Vagina (tissue), 2 donors: Measurements from ENCODE around the gene FKBP10.

Source experiments
- POLR2A ChIP-seq, 2 donors: fragments of 450-650 bp; IDR thresholded peaks; one replicate each; pipeline ENCODE4 v1.6.1; 2017; ENCODE audit warnings: antibody characterized with exemption in 2 of 2, mild to moderate bottlenecking in 2 of 2, moderate library complexity in 2 of 2
- POLR2AphosphoS5 ChIP-seq, 2 donors: sonication (generic); formaldehyde crosslinking; IDR thresholded peaks; one replicate each; pipeline ENCODE4 v1.9.0; 2017; ENCODE audit warnings: antibody characterized with exemption in 2 of 2, mild to moderate bottlenecking in 2 of 2, low read depth in 1 of 2; ENCODE audit not compliant: insufficient read depth in 1 of 2
- TF ChIP-seq, protein P1 (sequence below), 3 experiments: fragments of 450-650 bp in 2 of 3; fragments of 200-600 bp in 1 of 3; sonication (generic) in 1 of 3; IDR thresholded peaks; one replicate each; pipeline ENCODE4 v1.5.1; 2017 to 2019; ENCODE audit warnings: antibody characterized with exemption in 3 of 3, mild to moderate bottlenecking in 2 of 3, moderate library complexity in 2 of 3

GRCh38 chr17:41763327-41763726 is 49.5 kb upstream of the FKBP10 start:
- TF ChIP-seq, protein P1, sequence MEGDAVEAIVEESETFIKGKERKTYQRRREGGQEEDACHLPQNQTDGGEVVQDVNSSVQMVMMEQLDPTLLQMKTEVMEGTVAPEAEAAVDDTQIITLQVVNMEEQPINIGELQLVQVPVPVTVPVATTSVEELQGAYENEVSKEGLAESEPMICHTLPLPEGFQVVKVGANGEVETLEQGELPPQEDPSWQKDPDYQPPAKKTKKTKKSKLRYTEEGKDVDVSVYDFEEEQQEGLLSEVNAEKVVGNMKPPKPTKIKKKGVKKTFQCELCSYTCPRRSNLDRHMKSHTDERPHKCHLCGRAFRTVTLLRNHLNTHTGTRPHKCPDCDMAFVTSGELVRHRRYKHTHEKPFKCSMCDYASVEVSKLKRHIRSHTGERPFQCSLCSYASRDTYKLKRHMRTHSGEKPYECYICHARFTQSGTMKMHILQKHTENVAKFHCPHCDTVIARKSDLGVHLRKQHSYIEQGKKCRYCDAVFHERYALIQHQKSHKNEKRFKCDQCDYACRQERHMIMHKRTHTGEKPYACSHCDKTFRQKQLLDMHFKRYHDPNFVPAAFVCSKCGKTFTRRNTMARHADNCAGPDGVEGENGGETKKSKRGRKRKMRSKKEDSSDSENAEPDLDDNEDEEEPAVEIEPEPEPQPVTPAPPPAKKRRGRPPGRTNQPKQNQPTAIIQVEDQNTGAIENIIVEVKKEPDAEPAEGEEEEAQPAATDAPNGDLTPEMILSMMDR (IDR thresholded peaks at IDR 0.05) = no peak
- TF ChIP-seq POLR2A (IDR thresholded peaks at IDR 0.05) (no peak), POLR2AphosphoS5 (IDR thresholded peaks at IDR 0.05; ENCODE audit: insufficient read depth in 1 of 2, low read depth in 1 of 2) (no peak)
